Kidney (tissue), 14 donors: ENCODE data around the gene DRAXIN. TPM values are rescaled to one million over a fixed set of nuclear protein-coding genes. Genes with fewer than 3 reads are reported as not detected.

Experiments
- DNase-seq, 5 donors: peaks; one replicate each; pipeline ENCODE4 v3.0.0-alpha.2; 2013 to 2020
- FAIRE-seq: peaks from 2 replicates; lab custom pipeline; 2012; peaks lifted over from hg19 to GRCh38; lab: Jason Lieb, UNC
- H3K27ac ChIP-seq, 2 donors: one replicate each; pipeline ENCODE4 v1.7.0; 2013; ENCODE audit warnings: low read depth in 2 of 2, low read length in 2 of 2, inconsistent platforms in 1 of 2
- H3K27me3 ChIP-seq: one replicate; pipeline ENCODE4 v1.7.1; 2013; ENCODE audit warnings: low read length, inconsistent platforms; ENCODE audit not compliant: control insufficient read depth, insufficient read depth
- H3K36me3 ChIP-seq, 3 donors: one replicate each; pipeline versions ENCODE4 v1.7.0 to v1.7.1; 2013; ENCODE audit warnings: low read length in 3 of 3, control low read depth in 1 of 3, inconsistent platforms in 1 of 3; ENCODE audit not compliant: insufficient read depth in 3 of 3, control insufficient read depth in 2 of 3
- H3K4me1 ChIP-seq, 3 donors: one replicate each; pipeline versions ENCODE4 v1.7.0 to v1.7.1; 2013; ENCODE audit warnings: low read length in 3 of 3, inconsistent platforms in 1 of 3, low read depth in 1 of 3; ENCODE audit not compliant: control insufficient read depth in 2 of 3, insufficient read depth in 2 of 3
- H3K4me3 ChIP-seq, 3 donors: one replicate each; pipeline versions ENCODE4 v1.7.0 to v1.8.1; 2013; ENCODE audit warnings: low read length in 3 of 3, control low read depth in 1 of 3, inconsistent platforms in 1 of 3
- H3K9ac ChIP-seq, 3 donors: one replicate each; pipeline versions ENCODE4 v1.7.0 to v1.7.1; 2013; ENCODE audit warnings: low read length in 3 of 3, control low read depth in 1 of 3, inconsistent platforms in 1 of 3
- H3K9me3 ChIP-seq, 3 donors: one replicate each; pipeline versions ENCODE4 v1.7.0 to v1.7.1; 2013; ENCODE audit warnings: low read length in 3 of 3, control low read depth in 1 of 3, inconsistent platforms in 1 of 3; ENCODE audit not compliant: control insufficient read depth in 2 of 3, insufficient read depth in 1 of 3
- CTCF ChIP-seq: IDR thresholded peaks from 3 replicates; pipeline ENCODE4 v1.5.1; 2012; ENCODE audit warnings: mild to moderate bottlenecking, moderate library complexity, borderline replicate concordance; ENCODE audit not compliant: insufficient read depth; ENCODE audit errors: extremely low read depth
- intact Hi-C: fragments of 100-400 bp; cut with DNase I; formaldehyde crosslinking; loops from one replicate; pipeline ENCODE4 v1.11.1; 2022
- polyA plus RNA-seq: library from polyadenylated mRNA; stranded (reverse); fragments of 350-450 nt; fragmentation: Illumina TruSeq; extraction: RNeasy Lipid Tissue Mini Kit (QIAGEN cat#74804); gene quantifications from one replicate; pipeline ENCODE4 v1.2.3, GENCODE V29; 2014; ENCODE audit warnings: low read depth, low replicate concordance; ENCODE audit not compliant: insufficient read depth
- total RNA-seq: library from RNA; stranded (reverse); fragmentation: NEBNext Ultra II Directional; extraction: Animal tissue kit (Norgen Biotek cat#: 25700); gene quantifications from one replicate; pipeline ENCODE4 v1.2.1, GENCODE V29; 2021
- donor health status: control.
- donor health status: control.
- donor health status: control.
- donor health status: control.
- donor health status: control.
- donor health status: DM: yes; HTN: yes; CAD: no.
- donor health status: Normal renal cell carcinoma (clear cell type).

Gene DRAXIN
- total and polyA plus RNA-seq, 2 donors from 2014 or later = 0.17 to 0.28 TPM

- Histone ChIP-seq H3K9ac (peak within 1 kb of the TSS; percentile 81 to 95 (median 84)), H3K36me3 (no peaks in the 10 kb centered on the region), H3K9me3 (no peaks in the 10 kb centered on the region), H3K4me3 (peak within 1 kb of the TSS; percentile 90 to 98 (median 98)), H3K4me1 (peaks cover 2 to 21% (median 8%) of the 10 kb centered on the region in 3 donors), H3K27ac (peak within 1 kb of the TSS; percentile 86 to 96), H3K27me3 (no peaks in the 10 kb centered on the region)
- FAIRE-seq (no peak), DNase-seq (peak; percentile 95 to 99 (median 97))
- no peak for TF ChIP-seq CTCF
- intact Hi-C loops = no loop called here
These were observed 44.6 kb downstream of the DRAXIN start, which contains the start of gene AGTRAP for GRCh38 chr1:11735854-11736745. TSS of gene AGTRAP (plus strand) at chr1:11736136. CDS start at chr1:11736209, 73 bp downstream.

GRCh38 chr1:11736746-11737639 lies 45.5 kb downstream of the DRAXIN start:
- peak overlapping the region; percentile 86 to 96 for H3K27ac ChIP-seq
- peak overlapping the region; percentile 36 to 95 (median 84) for H3K9ac ChIP-seq
- TF ChIP-seq CTCF = no peak
- no peaks in the 10 kb centered on the region for H3K27me3 ChIP-seq
- DNase-seq = peak in 3 of 5 donors; percentile 43 to 75 (median 70)
- H3K4me3 ChIP-seq = peak overlapping the region; percentile 90 to 98 (median 98)
- no peak for FAIRE-seq
- intact Hi-C loops = no loop called here
- H3K9me3 ChIP-seq = no peaks in the 10 kb centered on the region
- H3K36me3 ChIP-seq = no peaks in the 10 kb centered on the region
- peaks cover 0 to 21% (median 8%) of the 10 kb centered on the region in 3 donors for H3K4me1 ChIP-seq

GRCh38 chr1:11738096-11738495 lies 46.6 kb downstream of the DRAXIN start:
- no peaks in the 10 kb centered on the region for H3K27me3 ChIP-seq
- peaks cover 0 to 21% (median 8%) of the 10 kb centered on the region in 3 donors for H3K4me1 ChIP-seq
- H3K36me3 ChIP-seq = no peaks in the 10 kb centered on the region
- peak overlapping the region in 1 of 3 donors; percentile 26 for H3K9ac ChIP-seq
- H3K9me3 ChIP-seq = no peaks in the 10 kb centered on the region
- FAIRE-seq (no peak), DNase-seq (no peak)
- intact Hi-C loops = no loop called here
- peak overlapping the region in 1 of 3 donors; percentile 98 for H3K4me3 ChIP-seq
- TF ChIP-seq CTCF = no peak
- no peak overlapping the region for H3K27ac ChIP-seq
